ENCODE data around the gene CHD2. TPM values are rescaled to one million over a fixed set of nuclear protein-coding genes. Genes with fewer than 3 reads are reported as not detected.

The CHD2 gene
- total and polyA plus RNA-seq, 4 donors, result 13.9 to 90.2 (median 49.4) TPM

DNA sequence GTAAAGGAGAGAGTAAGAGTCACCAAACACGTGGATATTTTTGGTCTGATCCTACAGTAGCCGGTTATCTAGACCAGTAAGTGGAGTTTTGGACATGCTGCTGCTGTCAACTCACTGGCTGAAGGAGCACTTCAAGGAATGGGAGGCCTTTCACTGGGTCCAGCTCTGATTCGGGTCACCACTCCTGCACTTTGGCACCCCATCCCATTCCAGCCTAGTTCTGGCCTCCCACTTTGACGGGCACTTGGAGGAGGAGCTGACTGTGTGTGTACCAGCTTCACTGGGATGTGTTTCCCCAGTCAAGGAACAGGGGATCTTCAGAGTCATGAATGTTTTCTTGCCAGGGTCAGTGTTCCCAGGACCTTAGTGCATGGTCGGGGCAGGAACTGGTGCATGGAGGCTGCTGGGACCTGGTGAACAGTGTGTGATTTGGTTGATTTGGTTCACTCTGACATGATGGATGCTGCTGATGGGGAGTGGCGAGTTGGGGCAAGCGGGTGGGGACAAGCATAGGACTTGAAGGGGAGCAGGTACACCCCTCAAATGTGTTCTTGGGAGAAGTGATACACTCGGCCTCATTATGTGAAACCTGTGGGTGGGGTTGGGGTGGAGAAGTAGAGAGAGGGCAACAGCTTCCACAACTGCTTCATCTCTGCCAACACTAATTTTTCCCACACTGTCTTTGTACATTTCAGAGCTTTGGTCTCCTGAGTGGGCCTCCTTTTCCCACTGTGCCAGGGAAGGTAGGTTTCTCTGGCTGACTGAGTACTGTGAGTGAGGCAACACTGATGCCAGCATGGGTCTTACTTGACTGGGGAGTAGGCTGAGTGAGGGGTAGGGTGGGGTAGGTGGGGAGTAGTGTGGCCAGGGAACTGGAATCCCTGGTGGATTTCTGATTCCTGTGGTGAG, 124.8 kb downstream of the CHD2 start:
- no peak for DNase-seq (ENCODE audit: low spot score)
- Histone ChIP-seq H3K4me3 (ENCODE audit: low read depth in 1 of 3, low read length in 3 of 3) (no peak overlapping the region), H3K4me1 (ENCODE audit: control insufficient read depth in 4 of 4, insufficient read depth in 4 of 4, low read length in 3 of 4) (peaks cover 9 to 46% (median 34%) of the 10 kb centered on the region in 4 donors), H3K27me3 (ENCODE audit: control insufficient read depth in 4 of 4, insufficient read depth in 4 of 4, low read length in 3 of 4) (no peaks in the 10 kb centered on the region), H3K27ac (ENCODE audit: low read depth in 1 of 2, low read length in 2 of 2) (no peak overlapping the region), H3K36me3 (ENCODE audit: control insufficient read depth in 4 of 4, insufficient read depth in 3 of 4, low read depth in 1 of 4, low read length in 3 of 4) (peaks cover 15 to 54% (median 43%) of the 10 kb centered on the region in 4 donors), H3K9ac (ENCODE audit: low read depth in 1 of 2, low read length in 2 of 2) (no peak overlapping the region), H3K9me3 (ENCODE audit: control insufficient read depth in 4 of 4, low read length in 3 of 4) (no peaks in the 10 kb centered on the region)
- TF ChIP-seq EGR1 (IDR thresholded peaks at IDR 0.05; ENCODE audit: low read depth in 2 of 2), result no peak
- no peak for TF ChIP-seq FOXA1 (IDR thresholded peaks at IDR 0.05)
- TF ChIP-seq GABPA (IDR thresholded peaks at IDR 0.05 in 1 of 2, conservative IDR thresholded peaks at IDR 0.05 in 1 of 2), result no peak
- no peak for TF ChIP-seq TAF1 (conservative IDR thresholded peaks at IDR 0.05)
- TF ChIP-seq, protein P1, sequence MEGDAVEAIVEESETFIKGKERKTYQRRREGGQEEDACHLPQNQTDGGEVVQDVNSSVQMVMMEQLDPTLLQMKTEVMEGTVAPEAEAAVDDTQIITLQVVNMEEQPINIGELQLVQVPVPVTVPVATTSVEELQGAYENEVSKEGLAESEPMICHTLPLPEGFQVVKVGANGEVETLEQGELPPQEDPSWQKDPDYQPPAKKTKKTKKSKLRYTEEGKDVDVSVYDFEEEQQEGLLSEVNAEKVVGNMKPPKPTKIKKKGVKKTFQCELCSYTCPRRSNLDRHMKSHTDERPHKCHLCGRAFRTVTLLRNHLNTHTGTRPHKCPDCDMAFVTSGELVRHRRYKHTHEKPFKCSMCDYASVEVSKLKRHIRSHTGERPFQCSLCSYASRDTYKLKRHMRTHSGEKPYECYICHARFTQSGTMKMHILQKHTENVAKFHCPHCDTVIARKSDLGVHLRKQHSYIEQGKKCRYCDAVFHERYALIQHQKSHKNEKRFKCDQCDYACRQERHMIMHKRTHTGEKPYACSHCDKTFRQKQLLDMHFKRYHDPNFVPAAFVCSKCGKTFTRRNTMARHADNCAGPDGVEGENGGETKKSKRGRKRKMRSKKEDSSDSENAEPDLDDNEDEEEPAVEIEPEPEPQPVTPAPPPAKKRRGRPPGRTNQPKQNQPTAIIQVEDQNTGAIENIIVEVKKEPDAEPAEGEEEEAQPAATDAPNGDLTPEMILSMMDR (IDR thresholded peaks at IDR 0.05; ENCODE audit: low read depth, low read length, missing input control), result no peak
- TF ChIP-seq, protein P2, sequence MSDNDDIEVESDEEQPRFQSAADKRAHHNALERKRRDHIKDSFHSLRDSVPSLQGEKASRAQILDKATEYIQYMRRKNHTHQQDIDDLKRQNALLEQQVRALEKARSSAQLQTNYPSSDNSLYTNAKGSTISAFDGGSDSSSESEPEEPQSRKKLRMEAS (IDR thresholded peaks at IDR 0.05), result no peak
- TF ChIP-seq, protein P3, sequence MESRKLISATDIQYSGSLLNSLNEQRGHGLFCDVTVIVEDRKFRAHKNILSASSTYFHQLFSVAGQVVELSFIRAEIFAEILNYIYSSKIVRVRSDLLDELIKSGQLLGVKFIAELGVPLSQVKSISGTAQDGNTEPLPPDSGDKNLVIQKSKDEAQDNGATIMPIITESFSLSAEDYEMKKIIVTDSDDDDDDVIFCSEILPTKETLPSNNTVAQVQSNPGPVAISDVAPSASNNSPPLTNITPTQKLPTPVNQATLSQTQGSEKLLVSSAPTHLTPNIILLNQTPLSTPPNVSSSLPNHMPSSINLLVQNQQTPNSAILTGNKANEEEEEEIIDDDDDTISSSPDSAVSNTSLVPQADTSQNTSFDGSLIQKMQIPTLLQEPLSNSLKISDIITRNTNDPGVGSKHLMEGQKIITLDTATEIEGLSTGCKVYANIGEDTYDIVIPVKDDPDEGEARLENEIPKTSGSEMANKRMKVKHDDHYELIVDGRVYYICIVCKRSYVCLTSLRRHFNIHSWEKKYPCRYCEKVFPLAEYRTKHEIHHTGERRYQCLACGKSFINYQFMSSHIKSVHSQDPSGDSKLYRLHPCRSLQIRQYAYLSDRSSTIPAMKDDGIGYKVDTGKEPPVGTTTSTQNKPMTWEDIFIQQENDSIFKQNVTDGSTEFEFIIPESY (IDR thresholded peaks at IDR 0.05), result no peak
- TF ChIP-seq, protein P4, sequence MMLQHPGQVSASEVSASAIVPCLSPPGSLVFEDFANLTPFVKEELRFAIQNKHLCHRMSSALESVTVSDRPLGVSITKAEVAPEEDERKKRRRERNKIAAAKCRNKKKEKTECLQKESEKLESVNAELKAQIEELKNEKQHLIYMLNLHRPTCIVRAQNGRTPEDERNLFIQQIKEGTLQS (IDR thresholded peaks at IDR 0.05), result no peak
- TF ChIP-seq JUND (IDR thresholded peaks at IDR 0.05), result no peak
- no peak for TF ChIP-seq YY1 (IDR thresholded peaks at IDR 0.05)
- TF ChIP-seq NR2F2 (IDR thresholded peaks at IDR 0.05), result no peak
- no peak for TF ChIP-seq HNF4A (conservative IDR thresholded peaks at IDR 0.05)
- no peak for TF ChIP-seq RXRA (IDR thresholded peaks at IDR 0.05)
- TF ChIP-seq HNF4G (IDR thresholded peaks at IDR 0.05), result no peak
- TF ChIP-seq, protein P5, sequence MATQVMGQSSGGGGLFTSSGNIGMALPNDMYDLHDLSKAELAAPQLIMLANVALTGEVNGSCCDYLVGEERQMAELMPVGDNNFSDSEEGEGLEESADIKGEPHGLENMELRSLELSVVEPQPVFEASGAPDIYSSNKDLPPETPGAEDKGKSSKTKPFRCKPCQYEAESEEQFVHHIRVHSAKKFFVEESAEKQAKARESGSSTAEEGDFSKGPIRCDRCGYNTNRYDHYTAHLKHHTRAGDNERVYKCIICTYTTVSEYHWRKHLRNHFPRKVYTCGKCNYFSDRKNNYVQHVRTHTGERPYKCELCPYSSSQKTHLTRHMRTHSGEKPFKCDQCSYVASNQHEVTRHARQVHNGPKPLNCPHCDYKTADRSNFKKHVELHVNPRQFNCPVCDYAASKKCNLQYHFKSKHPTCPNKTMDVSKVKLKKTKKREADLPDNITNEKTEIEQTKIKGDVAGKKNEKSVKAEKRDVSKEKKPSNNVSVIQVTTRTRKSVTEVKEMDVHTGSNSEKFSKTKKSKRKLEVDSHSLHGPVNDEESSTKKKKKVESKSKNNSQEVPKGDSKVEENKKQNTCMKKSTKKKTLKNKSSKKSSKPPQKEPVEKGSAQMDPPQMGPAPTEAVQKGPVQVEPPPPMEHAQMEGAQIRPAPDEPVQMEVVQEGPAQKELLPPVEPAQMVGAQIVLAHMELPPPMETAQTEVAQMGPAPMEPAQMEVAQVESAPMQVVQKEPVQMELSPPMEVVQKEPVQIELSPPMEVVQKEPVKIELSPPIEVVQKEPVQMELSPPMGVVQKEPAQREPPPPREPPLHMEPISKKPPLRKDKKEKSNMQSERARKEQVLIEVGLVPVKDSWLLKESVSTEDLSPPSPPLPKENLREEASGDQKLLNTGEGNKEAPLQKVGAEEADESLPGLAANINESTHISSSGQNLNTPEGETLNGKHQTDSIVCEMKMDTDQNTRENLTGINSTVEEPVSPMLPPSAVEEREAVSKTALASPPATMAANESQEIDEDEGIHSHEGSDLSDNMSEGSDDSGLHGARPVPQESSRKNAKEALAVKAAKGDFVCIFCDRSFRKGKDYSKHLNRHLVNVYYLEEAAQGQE (IDR thresholded peaks at IDR 0.05), result no peak
- TF ChIP-seq FOXA2 (IDR thresholded peaks at IDR 0.05), result no peak
- no peak for TF ChIP-seq SP1 (IDR thresholded peaks at IDR 0.05)
- 92% methylated on average over 8 of the region's 8 CpGs for WGBS
